ENCODE measurements around the gene LEFTY2.
A peak's percentile ranks its signal among the peaks of the same experiment; 100 is the strongest.
"Not testable (repeated sequence)": the region's sequence is repeated elsewhere in the genome, so short reads cannot be mapped to it uniquely, and the experiment has no call there.

The LEFTY2 gene

DNA sequence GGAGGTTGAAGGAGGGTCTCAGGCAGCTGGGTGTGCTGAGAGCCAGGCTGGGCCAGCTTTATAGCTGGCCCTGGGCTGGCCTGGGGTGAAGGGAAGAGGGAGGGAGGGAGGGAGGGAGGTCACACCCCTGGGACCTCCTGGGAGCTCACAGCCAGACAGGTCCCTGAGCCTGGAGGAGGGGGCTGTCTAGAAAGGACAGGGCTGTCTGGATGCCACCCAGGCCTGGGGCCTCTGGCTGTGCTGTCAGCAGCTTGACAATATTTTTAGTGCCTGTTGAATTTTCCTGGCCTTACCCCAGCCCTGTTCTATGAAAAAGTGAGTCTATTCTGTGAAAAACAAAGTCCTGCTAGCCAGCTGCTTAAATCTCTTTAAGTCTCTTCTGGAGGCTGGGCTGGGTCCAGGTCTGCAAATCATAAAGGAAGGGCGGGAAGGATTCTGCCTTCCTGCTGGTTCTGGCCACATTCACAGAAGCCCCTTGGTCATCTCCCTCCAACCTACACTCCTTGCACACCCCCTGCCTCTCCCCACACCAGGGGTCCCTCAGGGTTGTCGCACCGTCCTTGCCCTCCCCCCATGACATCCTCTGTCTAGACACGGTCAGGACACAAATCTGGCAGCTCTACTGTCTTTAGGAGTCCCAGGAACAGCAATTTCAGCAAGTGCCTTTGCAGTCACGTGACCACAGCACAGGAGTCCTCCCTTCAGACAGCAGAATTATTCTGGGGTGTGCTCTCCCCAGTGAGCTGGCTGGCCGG lies at the start of gene LEFTY2:
Gene LEFTY2, minus strand, starts transcription at position 34 of the 755 bp plus-strand sequence. CDS start 80 bp downstream, outside the sequence.
- intact Hi-C loops (cut with DNase I): no loop called here
- no peak for DNase-seq

DNA sequence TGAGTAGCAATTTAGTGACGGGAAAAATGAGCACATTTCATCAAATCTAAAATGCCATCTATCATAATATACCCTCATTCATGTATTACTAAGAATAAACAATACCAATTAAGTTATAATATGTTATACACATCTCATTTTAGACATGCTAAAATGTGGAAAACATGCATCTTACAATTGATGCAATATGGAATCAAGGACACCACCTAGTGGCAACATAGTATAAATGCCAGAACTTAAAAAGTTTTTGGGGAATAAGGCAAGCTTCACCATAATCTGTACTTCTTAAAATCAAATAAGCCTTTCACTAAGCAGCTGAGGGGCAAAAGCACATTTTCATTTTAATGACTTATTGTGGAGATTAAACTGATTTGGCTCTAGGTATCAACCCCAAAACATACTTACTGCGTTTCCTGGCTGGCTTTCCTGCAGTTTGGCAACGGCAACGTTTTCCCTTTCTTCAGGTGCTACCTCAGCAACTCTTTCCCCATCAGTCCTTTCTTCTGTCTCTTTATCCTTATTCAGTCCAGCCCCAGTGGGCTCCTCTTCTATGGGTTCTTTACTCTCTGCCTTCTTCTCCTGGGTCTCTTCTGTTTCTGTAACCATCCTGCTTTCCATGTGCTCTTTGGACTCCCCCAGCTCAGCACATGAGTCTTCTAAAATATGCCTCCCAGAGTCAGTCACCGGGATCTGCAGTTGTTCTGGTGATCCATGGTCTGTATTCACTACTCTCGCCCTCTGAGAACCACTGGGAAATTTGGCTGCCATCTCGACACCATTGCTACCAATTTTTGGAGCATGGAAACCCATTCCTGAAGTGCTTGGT lies 46.7 kb upstream of the LEFTY2 start:
- intact Hi-C loops (cut with DNase I): no loop called here
- peak in 2 of 42 donors; percentile 14 to 20 for DNase-seq

DNA sequence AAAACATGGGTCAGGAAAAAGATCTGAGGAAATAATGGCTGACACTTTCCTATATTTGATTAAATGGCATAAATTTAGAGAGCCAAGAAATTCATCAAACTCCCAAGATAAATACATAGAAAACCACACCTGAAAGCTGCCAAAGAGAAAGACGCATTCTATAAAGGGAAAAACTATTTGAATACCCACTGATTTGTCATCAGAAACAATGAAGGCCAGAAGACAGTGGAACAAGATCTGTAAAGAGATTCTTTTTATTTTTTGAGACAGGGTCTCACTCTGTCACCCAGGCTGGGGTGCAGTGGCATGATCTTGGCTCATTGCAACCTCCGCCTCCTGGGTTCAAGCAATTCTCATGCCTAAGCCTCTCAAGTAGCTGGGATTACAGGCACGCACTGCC lies 40.7 kb upstream of the LEFTY2 start:
- peak in 1 of 42 donors; percentile 9 for DNase-seq
- intact Hi-C loops (cut with DNase I): no loop called here

DNA sequence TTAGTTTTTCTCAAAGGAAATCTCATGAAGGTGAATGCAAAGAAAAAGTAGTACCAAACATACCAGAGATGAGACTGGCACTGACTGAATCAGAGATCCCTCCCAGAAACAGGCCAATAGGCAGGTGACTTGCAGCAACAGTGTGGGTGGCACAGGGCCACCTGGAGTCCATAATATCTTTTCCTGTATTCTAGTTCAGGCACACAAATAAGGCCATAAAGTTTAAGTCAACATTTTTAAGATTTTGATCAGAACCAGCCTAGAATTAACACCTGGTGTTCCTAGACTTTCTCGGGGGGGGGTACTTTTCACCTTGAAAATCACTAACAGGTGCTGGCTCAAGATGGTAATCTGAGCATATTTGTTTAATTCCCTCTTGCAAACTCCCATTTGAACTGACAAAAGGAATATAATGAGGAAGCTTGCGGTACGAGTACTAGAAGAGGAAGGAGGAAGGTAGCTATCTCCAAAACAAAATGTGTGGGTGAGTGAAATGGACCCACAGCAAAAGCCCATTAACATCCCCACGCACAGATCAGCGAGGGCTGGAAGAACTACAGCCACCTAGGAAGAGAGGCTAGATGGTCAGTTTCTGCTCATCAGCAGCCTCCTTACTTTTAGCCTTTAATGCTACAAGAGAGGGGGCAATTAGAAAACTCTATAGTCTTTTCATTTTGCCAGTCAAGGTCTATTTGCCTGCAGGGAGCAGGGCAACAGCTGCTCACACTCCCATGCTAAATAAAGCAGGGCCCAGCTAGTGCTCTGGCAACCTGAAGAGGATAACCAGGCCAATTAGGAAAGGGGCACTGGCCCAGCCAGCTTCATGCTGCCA lies 39.2 kb upstream of the LEFTY2 start:
- DNase-seq: peak in 1 of 42 donors; percentile 9
- intact Hi-C loops (cut with DNase I): no loop called here

DNA sequence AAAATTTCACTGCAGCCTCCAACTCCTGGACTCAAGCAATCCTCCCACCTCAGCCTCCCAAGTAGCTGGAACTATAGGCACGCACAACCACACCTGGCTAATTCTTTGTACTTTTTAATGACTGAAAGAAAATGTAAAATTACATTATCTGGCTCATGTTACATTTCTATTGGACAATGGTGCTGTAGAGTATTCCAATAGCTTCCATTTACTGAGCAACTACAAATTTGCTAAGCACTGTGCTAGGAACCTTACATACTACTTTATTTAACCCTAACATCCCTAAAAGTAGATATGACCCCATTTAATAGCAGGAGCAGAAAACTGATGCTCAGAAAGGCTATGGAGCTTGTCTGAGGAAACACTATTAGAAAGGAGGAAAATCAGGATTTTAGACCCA lies 38.4 kb upstream of the LEFTY2 start:
- no peak for DNase-seq
- intact Hi-C loops (cut with DNase I): loop anchor here (5.0 to 10.0 kb wide), 3 partner anchors 202 to 665 kb away; partner anchors contain the start of genes ENAH and SRP9

GRCh38 chr1:225977937-225978748 lies 37.1 kb upstream of the LEFTY2 start:
- intact Hi-C loops (cut with DNase I): loop anchor here (5.0 to 10.0 kb wide), 3 partner anchors 201 to 663 kb away; partner anchors contain the start of genes ENAH and SRP9
- peak in 2 of 42 donors; percentile 15 to 20 for DNase-seq

- peak in 2 of 42 donors; percentile 34 to 40 for DNase-seq
- intact Hi-C loops (cut with DNase I): loop anchor here (2.0 to 10.0 kb wide), 4 partner anchors 198 to 660 kb away; partner anchors contain the start of genes ENAH and SRP9
These were observed 34.1 kb upstream of the LEFTY2 start for GRCh38 chr1:225975146-225975545.

- DNase-seq: peak in 2 of 42 donors; percentile 32 to 36
- intact Hi-C loops (cut with DNase I): loop anchor here (2.0 to 10.0 kb wide), 3 partner anchors 320 to 660 kb away; partner anchors contain the start of gene ENAH
These were observed 33.4 kb upstream of the LEFTY2 start for GRCh38 chr1:225974454-225974853.

DNA sequence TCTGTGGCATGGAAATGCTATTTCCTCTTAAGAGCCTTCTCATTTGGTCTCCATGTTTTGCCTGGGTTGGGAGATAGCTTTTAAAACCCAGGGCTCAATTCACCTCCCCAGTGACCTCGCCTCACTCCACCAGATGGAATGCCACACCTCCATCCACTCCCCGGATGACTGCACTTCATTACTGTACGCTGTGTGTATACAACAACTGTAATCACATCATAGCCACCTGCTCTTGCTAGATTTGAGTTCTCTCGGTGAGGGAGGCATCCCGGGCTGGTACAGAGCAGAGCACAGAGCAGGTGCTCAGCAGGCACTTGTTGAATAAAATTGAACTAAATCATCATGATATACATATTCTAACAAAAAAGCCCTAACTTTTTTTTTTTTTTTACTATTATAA lies 32.1 kb upstream of the LEFTY2 start:
- intact Hi-C loops (cut with DNase I): loop anchor here (10.0 kb wide), 2 partner anchors 318 to 658 kb away; partner anchors contain the start of gene ENAH
- peak in 2 of 42 donors; percentile 12 to 31 for DNase-seq

GRCh38 chr1:225972344-225973152 lies 31.5 kb upstream of the LEFTY2 start:
- DNase-seq: peak in 2 of 42 donors; percentile 19 to 28

DNA sequence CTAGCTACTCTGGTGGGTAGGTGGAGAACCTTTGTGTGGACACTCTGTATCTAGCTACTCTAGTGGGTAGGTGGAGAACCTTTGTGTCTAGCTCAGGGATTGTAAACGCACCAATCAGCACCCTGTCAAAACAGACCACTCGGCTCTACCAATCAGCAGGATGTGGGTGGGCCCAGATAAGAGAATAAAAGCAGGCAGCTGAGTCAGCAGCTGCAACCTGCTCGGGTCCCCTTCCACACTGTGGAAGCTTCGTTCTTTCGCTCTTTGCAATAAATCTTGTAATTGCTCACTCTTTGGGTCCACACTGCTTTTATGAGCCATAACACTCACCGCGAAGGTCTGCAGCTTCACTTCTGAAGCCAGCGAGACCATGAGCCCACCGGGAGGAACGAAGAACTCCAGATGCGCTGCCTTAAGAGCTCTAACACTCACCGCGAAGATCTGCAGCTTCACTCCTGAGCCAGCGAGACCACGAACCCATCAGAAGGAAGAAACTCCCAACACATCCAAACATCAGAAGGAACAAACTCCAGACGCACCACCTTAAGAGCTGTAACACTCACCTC lies 29.7 kb upstream of the LEFTY2 start:
- intact Hi-C loops (cut with DNase I): loop anchor here (10.0 kb wide), 2 partner anchors 316 to 656 kb away; partner anchors contain the start of gene ENAH
- DNase-seq: peak in 1 of 42 donors; percentile 8

More at GRCh38 chr1:225972344-225973152, 31.5 kb upstream of the LEFTY2 start:
- intact Hi-C loops (cut with DNase I): loop anchor here (10.0 kb wide), 2 partner anchors 318 to 658 kb away; partner anchors contain the start of gene ENAH

DNA sequence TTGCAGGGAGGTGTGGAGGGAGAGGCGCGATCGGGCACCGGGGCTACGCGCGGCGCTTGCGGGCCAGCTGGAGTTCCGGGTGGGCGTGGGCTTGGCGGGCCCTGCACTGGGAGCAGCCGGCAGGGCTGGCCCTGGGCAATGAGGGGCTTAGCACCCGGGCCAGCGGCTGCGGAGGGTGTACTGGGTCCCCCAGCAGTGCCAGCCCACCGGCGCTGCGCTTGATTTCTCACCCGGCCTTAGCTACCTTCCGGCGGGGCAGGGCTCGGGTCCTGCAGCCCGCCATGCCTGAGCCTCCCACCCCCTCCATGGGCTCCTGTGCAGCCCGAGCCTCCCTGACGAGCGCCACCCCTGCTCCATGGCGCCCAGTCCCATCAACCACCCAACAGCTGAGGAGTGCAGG lies 28.7 kb upstream of the LEFTY2 start:
- DNase-seq: not testable (repeated sequence)
- intact Hi-C loops (cut with DNase I): loop anchor here (10.0 kb wide), 2 partner anchors 315 to 655 kb away; partner anchors contain the start of gene ENAH

DNA sequence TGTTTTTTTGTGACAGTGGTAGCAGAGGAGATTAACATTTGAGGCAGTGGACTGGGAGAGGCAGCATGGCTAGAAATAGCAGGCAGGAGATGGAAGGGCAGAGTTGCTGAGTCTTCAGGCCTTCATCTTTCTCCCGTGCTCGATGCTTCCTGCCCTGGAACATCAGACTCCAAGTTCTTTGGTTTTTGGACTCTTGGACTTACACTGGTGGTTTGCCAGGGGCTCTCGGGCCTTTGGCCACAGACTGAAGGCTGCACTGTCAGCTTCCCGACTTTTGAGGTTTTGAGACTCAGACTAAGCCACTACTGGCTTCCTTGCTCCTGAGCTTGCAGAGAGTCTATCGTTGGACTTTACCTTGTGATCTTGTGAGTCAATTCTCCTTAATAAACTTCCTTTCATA lies 24.2 kb upstream of the LEFTY2 start:
- peak in 3 of 42 donors; percentile 4 to 21 (median 15) for DNase-seq
- intact Hi-C loops (cut with DNase I): no loop called here

GRCh38 chr1:225963735-225964530 lies 22.9 kb upstream of the LEFTY2 start:
- intact Hi-C loops (cut with DNase I): no loop called here
- peak in 2 of 42 donors; percentile 22 to 40 for DNase-seq

- intact Hi-C loops (cut with DNase I): no loop called here
- peak in 31 of 42 donors; percentile 12 to 81 (median 39) for DNase-seq
These were observed 21.5 kb upstream of the LEFTY2 start for GRCh38 chr1:225962440-225962975.
